H1 (cell line): ENCODE measurements around the gene BBS9. TPM values are rescaled to one million over a fixed set of nuclear protein-coding genes. Genes with fewer than 3 reads are reported as not detected.

Experiments
- CTCF ChIA-PET: fragments of 300-600 bp; sonication (Branson Sonifier 250); formaldehyde crosslinking; loops from one replicate; lab custom pipeline; 2021; ENCODE audit not compliant: partially characterized antibody; lab: Charles Lee
- POLR2A ChIA-PET: fragments of 300-600 bp; sonication (Branson Sonifier 250); formaldehyde crosslinking; loops from one replicate; lab custom pipeline; 2021; ENCODE audit warnings: inconsistent platforms; ENCODE audit not compliant: partially characterized antibody; lab: Charles Lee
- DNase-seq, 2 experiments: peaks; one replicate each; pipeline versions ENCODE4 v3.0.0 to v3.0.0-alpha.2; 2010 to 2022; ENCODE audit warnings: low spot score in 2 of 2, low read depth in 1 of 2, mixed read lengths in 1 of 2
- FAIRE-seq: peaks from 2 replicates; lab custom pipeline; 2011; peaks lifted over from hg19 to GRCh38; lab: Jason Lieb, UNC
- H2AFZ ChIP-seq: 2 replicates; pipeline ENCODE4 v1.8.1; 2012; ENCODE audit warnings: low read length, inconsistent platforms
- H2AK5ac ChIP-seq: 2 replicates; pipeline ENCODE4 v1.6.1; 2013; ENCODE audit warnings: low read depth, low read length
- H2BK120ac ChIP-seq: replicated peaks from 2 replicates; pipeline ENCODE3; 2013; ENCODE audit warnings: low read depth, low read length, inconsistent platforms
- H2BK12ac ChIP-seq: 2 replicates; pipeline ENCODE4 v1.6.1; 2013; ENCODE audit warnings: low read depth, low read length
- H2BK15ac ChIP-seq: 2 replicates; pipeline ENCODE4 v1.6.1; 2013; ENCODE audit warnings: low read length
- H2BK20ac ChIP-seq: 2 replicates; pipeline ENCODE4 v1.6.1; 2013; ENCODE audit warnings: low read length
- H2BK5ac ChIP-seq: 2 replicates; pipeline ENCODE4 v1.6.1; 2013; ENCODE audit warnings: low read depth, low read length
- H3K14ac ChIP-seq: 2 replicates; pipeline ENCODE4 v1.6.1; 2013; ENCODE audit warnings: inconsistent platforms; ENCODE audit not compliant: insufficient read length
- H3K18ac ChIP-seq: 2 replicates; pipeline ENCODE4 v1.6.1; 2013; ENCODE audit warnings: low read length; ENCODE audit errors: extremely low read depth
- H3K23ac ChIP-seq: 2 replicates; pipeline ENCODE4 v1.6.1; 2013; ENCODE audit warnings: inconsistent platforms; ENCODE audit not compliant: insufficient read length
- H3K23me2 ChIP-seq: 2 replicates; pipeline ENCODE4 v1.6.1; 2013; ENCODE audit warnings: low read depth, low read length
- H3K27ac ChIP-seq: 2 replicates; pipeline ENCODE4 v1.6.1; 2011; ENCODE audit warnings: low read depth, low read length, inconsistent platforms
- H3K27me3 ChIP-seq, 4 experiments: replicated peaks in 1 of 4; 1 replicate in 1 of 4; 2 replicates in 3 of 4; pipeline versions ENCODE4 v1.6.1 to v1.8.1; 2011 to 2013; ENCODE audit warnings: low read length in 3 of 4, mild to moderate bottlenecking in 3 of 4, inconsistent platforms in 2 of 4, mixed read lengths in 2 of 4, moderate library complexity in 1 of 4; ENCODE audit not compliant: control insufficient read depth in 3 of 4, insufficient read depth in 3 of 4; ENCODE audit errors: extremely low read depth in 1 of 4
- H3K36me3 ChIP-seq, 4 experiments: 2 replicates each; pipeline versions ENCODE4 v1.6.1 to v1.8.1; 2011 to 2013; ENCODE audit warnings: mild to moderate bottlenecking in 4 of 4, low read length in 3 of 4, moderate library complexity in 2 of 4, control low read depth in 1 of 4, inconsistent platforms in 1 of 4; ENCODE audit not compliant: insufficient read depth in 4 of 4, control insufficient read depth in 2 of 4
- H3K4ac ChIP-seq: replicated peaks from 2 replicates; pipeline ENCODE3; 2013; ENCODE audit warnings: low read length, low read depth, mixed read lengths, inconsistent platforms; ENCODE audit not compliant: insufficient read length
- H3K4me1 ChIP-seq, 4 experiments: replicated peaks in 1 of 4; 1 replicate in 1 of 4; 2 replicates in 3 of 4; pipeline versions ENCODE4 v1.6.1 to v1.8.1; 2011 to 2013; ENCODE audit warnings: low read length in 3 of 4, inconsistent platforms in 2 of 4, mixed read lengths in 1 of 4; ENCODE audit not compliant: insufficient read depth in 4 of 4, control insufficient read depth in 3 of 4
- H3K4me2 ChIP-seq, 2 experiments: 2 replicates each; pipeline versions ENCODE4 v1.6.1 to v1.8.1; 2011 to 2013; ENCODE audit warnings: low read depth in 2 of 2, low read length in 2 of 2, control low read depth in 1 of 2, inconsistent platforms in 1 of 2, mild to moderate bottlenecking in 1 of 2; ENCODE audit not compliant: insufficient read depth in 1 of 2
- H3K4me3 ChIP-seq, 4 experiments: fragments of 200-600, 300-600 bp in 1 of 4; sonication (generic), shearing (Covaris generic), sonication (Bioruptor Twin) in 1 of 4; 2 replicates each; pipeline versions ENCODE4 v1.5.1 to v1.8.1; 2011 to 2016; ENCODE audit warnings: low read length in 4 of 4, low read depth in 3 of 4, control low read depth in 2 of 4, inconsistent platforms in 2 of 4, mild to moderate bottlenecking in 2 of 4, mixed read lengths in 1 of 4, moderate library complexity in 1 of 4; ENCODE audit not compliant: insufficient read depth in 2 of 4; ENCODE audit errors: extremely low read depth in 1 of 4
- H3K56ac ChIP-seq: replicated peaks from 2 replicates; pipeline ENCODE3; 2013; ENCODE audit warnings: low read depth, mild to moderate bottlenecking, mixed read lengths, low read length, inconsistent platforms; ENCODE audit not compliant: insufficient read length
- H3K79me1 ChIP-seq: 2 replicates; pipeline ENCODE4 v1.6.1; 2013; ENCODE audit warnings: low read depth, low read length, control low read depth
- H3K79me2 ChIP-seq, 2 experiments: 2 replicates each; pipeline versions ENCODE4 v1.6.1 to v1.8.1; 2012 to 2013; ENCODE audit warnings: low read length in 2 of 2, mild to moderate bottlenecking in 2 of 2, inconsistent platforms in 1 of 2; ENCODE audit not compliant: insufficient read depth in 2 of 2, control insufficient read depth in 1 of 2
- H3K9ac ChIP-seq, 4 experiments: replicated peaks in 1 of 4; 1 replicate in 1 of 4; 2 replicates in 3 of 4; pipeline versions ENCODE4 v1.6.1 to v1.8.1; 2011 to 2013; ENCODE audit warnings: low read depth in 3 of 4, low read length in 3 of 4, control low read depth in 2 of 4, mild to moderate bottlenecking in 2 of 4, moderate library complexity in 2 of 4, inconsistent platforms in 1 of 4; ENCODE audit errors: extremely low read depth in 1 of 4
- H3K9me3 ChIP-seq, 2 experiments: 2 replicates each; pipeline versions ENCODE4 v1.6.1 to v1.8.1; 2012 to 2013; ENCODE audit warnings: mild to moderate bottlenecking in 2 of 2, moderate library complexity in 2 of 2, control low read depth in 1 of 2, inconsistent platforms in 1 of 2, low read depth in 1 of 2, low read length in 1 of 2, mixed read lengths in 1 of 2; ENCODE audit not compliant: insufficient read depth in 2 of 2
- H4K20me1 ChIP-seq, 2 experiments: replicated peaks in 1 of 2; 2 replicates each; pipeline versions ENCODE3 to v1.8.1; 2011 to 2013; ENCODE audit warnings: inconsistent platforms in 2 of 2, low read length in 2 of 2, mild to moderate bottlenecking in 1 of 2; ENCODE audit not compliant: insufficient read depth in 2 of 2, control insufficient read depth in 1 of 2
- H4K5ac ChIP-seq: 2 replicates; pipeline ENCODE4 v1.6.1; 2013; ENCODE audit warnings: low read length, low read depth, mixed read lengths, inconsistent platforms; ENCODE audit not compliant: insufficient read length
- H4K8ac ChIP-seq: 2 replicates; pipeline ENCODE4 v1.8.0; 2013; ENCODE audit warnings: mild to moderate bottlenecking, moderate library complexity, low read length, inconsistent platforms; ENCODE audit not compliant: insufficient read depth; ENCODE audit errors: extremely low read depth
- H4K91ac ChIP-seq: replicated peaks from 2 replicates; pipeline ENCODE3; 2013; ENCODE audit warnings: low read length, mixed read lengths, inconsistent platforms; ENCODE audit not compliant: insufficient read length
- CBX5 ChIP-seq: fragments of 300-800, 300-1000 bp; sonication (generic); IDR thresholded peaks from 2 replicates; pipeline ENCODE4 v1.7.1; 2016; ENCODE audit warnings: antibody characterized with exemption, low read length, low read depth
- RAD21 ChIP-seq, 2 experiments: IDR thresholded peaks in 1 of 2; conservative IDR thresholded peaks in 1 of 2; 2 replicates each; pipeline ENCODE4 v1.6.1; 2011; ENCODE audit warnings: low read depth in 2 of 2, low read length in 2 of 2, improper control_type of control experiment in 1 of 2, inconsistent platforms in 1 of 2, mild to moderate bottlenecking in 1 of 2, moderate library complexity in 1 of 2
- polyA plus RNA-seq, 7 experiments: library from polyadenylated mRNA; depleted of rRNA in 3 of 7; stranded (reverse) in 5 of 7; unstranded in 2 of 7; fragments of >200 nt in 5 of 7; fragments of 200-250 nt in 2 of 7; gene quantifications; 1 replicate in 5 of 7; 2 replicates in 1 of 7; 4 replicates in 1 of 7; pipeline versions ENCODE4 v1.2.1 to v1.2.3, GENCODE V29; 2011 to 2013; ENCODE audit warnings: missing spikeins in 2 of 7, mixed read lengths in 2 of 7
- total RNA-seq: library from RNA; stranded (reverse); fragmentation: NEBNext Ultra II Directional; extraction: Animal tissue kit (Norgen Biotek cat#: 25700); gene quantifications from 2 replicates; pipeline ENCODE4 v1.2.1, GENCODE V29; 2021

BBS9 gene
- total and polyA plus RNA-seq, 2 of the 8 experiments (the other 6 are each of a cell fraction or from before 2014, with no cell fraction given) = 22.3 to 37.0 TPM

DNA sequence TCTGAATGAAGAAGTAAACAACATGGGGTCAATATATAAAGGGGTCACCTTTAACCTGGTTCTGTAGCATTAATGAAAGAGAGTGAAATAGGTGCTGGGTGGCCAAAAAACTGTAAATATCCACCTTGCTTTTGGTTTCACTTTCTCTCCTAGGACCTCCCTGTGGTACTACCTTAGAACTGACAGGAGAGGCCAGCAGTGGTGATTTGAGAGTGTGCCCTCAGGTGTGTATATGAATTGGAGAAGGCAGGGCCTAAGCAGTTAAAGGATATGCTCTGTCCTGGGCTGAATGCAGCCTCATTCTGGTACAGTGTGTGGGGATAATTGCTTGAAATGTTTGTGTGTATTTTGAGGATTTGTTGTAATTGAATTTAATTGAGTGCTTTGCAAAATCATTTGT lies 62.0 kb downstream of the BBS9 start:
- H2BK120ac ChIP-seq = no peak overlapping the region
- TF ChIP-seq CBX5 (no peak), RAD21 (IDR thresholded peaks at IDR 0.05 in 1 of 2, conservative IDR thresholded peaks at IDR 0.05 in 1 of 2; ENCODE audit: low read depth in 2 of 2, low read length in 2 of 2) (peak in 1 of 2 experiments; percentile 12; a peak in 1 of 4 replicates)
- TF ChIP-seq, all 59 proteins: peak for 1
- Histone ChIP-seq H3K4me1 (peaks cover 0 to under 1% (median 0%) of the 10 kb centered on the region in 4 experiments; a peak in 1 of 7 replicates), H4K20me1 (no peaks in the 10 kb centered on the region), H2AK5ac (no peak overlapping the region), H4K91ac (no peak overlapping the region), H3K27me3 (no peaks in the 10 kb centered on the region), H4K5ac (no peak overlapping the region), H4K8ac (no peak overlapping the region), H3K27ac (no peak overlapping the region), H3K9me3 (no peaks in the 10 kb centered on the region), H2BK5ac (no peak overlapping the region), H3K79me2 (no peaks in the 10 kb centered on the region), H3K56ac (no peak overlapping the region), H3K4ac (no peak overlapping the region), H3K36me3 (no peaks in the 10 kb centered on the region), H3K4me2 (no peak overlapping the region), H2BK12ac (no peak overlapping the region), H2BK20ac (no peak overlapping the region), H3K23me2 (no peaks in the 10 kb centered on the region), H3K79me1 (no peaks in the 10 kb centered on the region), H2BK15ac (no peak overlapping the region), H2AFZ (no peak overlapping the region), H3K23ac (no peak overlapping the region), H3K4me3 (no peak overlapping the region), H3K9ac (no peak overlapping the region), H3K14ac (no peak overlapping the region), H3K18ac (no peak overlapping the region)
- peak; percentile 36 for FAIRE-seq
- CTCF ChIA-PET = interaction anchor here (0.6 to 1.5 kb wide), 2 partner anchors 853 to 861 kb away, joined by 3 read pairs; no protein-coding TSS in a partner anchor
- POLR2A ChIA-PET = no interaction called here
- DNase-seq = no peak
